ENCODE results near the gene RPS19.

- TF ChIP-seq CTCF (IDR thresholded peaks at IDR 0.05) (no peak), POLR2AphosphoS5 (IDR thresholded peaks at IDR 0.05) (no peak)
Observed at GRCh38 chr19:41869374-41869955, 9.4 kb downstream of the RPS19 start.
